Peyer's patch (tissue), 4 donors: Measurements from ENCODE around the gene LDHAL6B. TPM values are rescaled to one million over a fixed set of nuclear protein-coding genes. Genes with fewer than 3 reads are reported as not detected.

ENCODE experiments used
- DNase-seq, 3 donors: peaks; one replicate each; pipeline ENCODE4 v3.0.0-alpha.2; 2017 to 2019
- H3K27ac ChIP-seq, 4 donors: fragments of 200-600 bp; sonication (generic); one replicate each; pipeline ENCODE4 v1.5.1; 2016 to 2019
- H3K27me3 ChIP-seq, 2 donors: fragments of 200-600 bp; sonication (generic); one replicate each; pipeline ENCODE4 v1.5.1; 2019
- H3K36me3 ChIP-seq, 3 donors: fragments of 200-600 bp; sonication (generic); one replicate each; pipeline ENCODE4 v1.5.1; 2016 to 2019
- H3K4me1 ChIP-seq, 4 donors: fragments of 200-600 bp; sonication (generic); one replicate each; pipeline ENCODE4 v1.5.1; 2016 to 2019
- H3K4me3 ChIP-seq, 4 donors: fragments of 200-600 bp; sonication (generic); 1 replicate in 3 of 4; 2 replicates in 1 of 4; pipeline ENCODE4 v1.5.1; 2016 to 2019; ENCODE audit warnings: mild to moderate bottlenecking in 1 of 4
- H3K9me3 ChIP-seq, 4 donors: fragments of 200-600 bp; sonication (generic); one replicate each; pipeline ENCODE4 v1.5.1; 2016 to 2019; ENCODE audit warnings: mild to moderate bottlenecking in 1 of 4
- CTCF ChIP-seq, 6 experiments: fragments of 450-650 bp in 4 of 6; fragments of 200-600 bp in 2 of 6; sonication (generic) in 1 of 6; IDR thresholded peaks; one replicate each; pipeline ENCODE4 v1.5.1; 2017 to 2019; ENCODE audit warnings: antibody characterized with exemption in 6 of 6, mild to moderate bottlenecking in 3 of 6, moderate library complexity in 1 of 6
- POLR2A ChIP-seq, 2 donors: fragments of 450-650 bp; IDR thresholded peaks; one replicate each; pipeline ENCODE4 v1.5.1; 2017; ENCODE audit warnings: antibody characterized with exemption in 2 of 2, mild to moderate bottlenecking in 2 of 2, moderate library complexity in 2 of 2
- total RNA-seq, 4 donors: library from RNA; depleted of rRNA; stranded (reverse); fragments of >200 nt; gene quantifications; one replicate each; pipeline ENCODE4 v1.1.0, GENCODE V29; 2016

The LDHAL6B gene
- total RNA-seq, 4 donors from 2014 or later = not detected

GRCh38 chr15:59221511-59222505, 15.2 kb downstream of the LDHAL6B start:
- Histone ChIP-seq H3K9me3 (no peaks in the 10 kb centered on the region), H3K4me1 (no peaks in the 10 kb centered on the region), H3K27ac (no peak overlapping the region), H3K36me3 (peaks cover 0 to 82% (median 0%) of the 10 kb centered on the region in 3 donors), H3K27me3 (no peaks in the 10 kb centered on the region), H3K4me3 (no peak overlapping the region)
- no peak for TF ChIP-seq CTCF (IDR thresholded peaks at IDR 0.05)
- TF ChIP-seq POLR2A (IDR thresholded peaks at IDR 0.05) = no peak
- DNase-seq = no peak

DNA sequence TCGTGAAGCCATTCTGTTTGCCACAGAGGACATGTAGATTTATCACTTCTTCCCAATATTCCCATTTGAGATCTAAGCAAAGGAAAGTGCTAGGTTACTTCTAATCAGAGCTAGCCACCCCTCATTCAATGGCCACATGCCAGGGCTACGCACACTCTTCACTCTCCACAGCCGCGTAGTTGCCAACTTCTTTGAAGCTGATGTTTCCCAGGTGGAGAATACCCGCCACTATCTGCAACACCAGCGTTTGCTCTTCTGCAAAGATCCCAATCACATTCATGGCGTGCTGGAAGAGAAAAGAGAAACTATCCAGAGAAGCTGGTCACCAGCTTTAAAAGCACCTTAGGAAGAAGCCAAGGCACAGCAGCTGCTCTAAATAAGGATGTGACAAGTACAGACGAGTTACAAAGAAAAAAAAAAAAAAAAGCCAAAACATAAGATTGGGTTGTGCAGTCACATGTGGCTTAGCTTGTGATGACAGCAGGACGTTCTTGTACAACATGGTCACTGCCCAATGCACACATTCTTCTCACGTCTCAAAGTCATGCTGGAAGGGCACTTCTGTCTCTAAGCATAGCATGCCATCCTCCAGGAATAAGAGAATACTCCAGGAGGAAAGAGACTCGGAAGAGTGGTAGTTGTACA, 16.4 kb downstream of the LDHAL6B start:
- Histone ChIP-seq H3K27ac (no peak overlapping the region), H3K9me3 (no peaks in the 10 kb centered on the region), H3K4me3 (no peak overlapping the region), H3K27me3 (no peaks in the 10 kb centered on the region), H3K36me3 (peaks cover 0 to 78% (median 0%) of the 10 kb centered on the region in 3 donors), H3K4me1 (no peaks in the 10 kb centered on the region)
- TF ChIP-seq POLR2A (IDR thresholded peaks at IDR 0.05) = no peak
- no peak for TF ChIP-seq CTCF (IDR thresholded peaks at IDR 0.05)
- DNase-seq = no peak

- Histone ChIP-seq H3K9me3 (no peaks in the 10 kb centered on the region), H3K4me3 (no peak overlapping the region), H3K27ac (no peak overlapping the region), H3K36me3 (peaks cover 0 to 74% (median 0%) of the 10 kb centered on the region in 3 donors), H3K27me3 (no peaks in the 10 kb centered on the region), H3K4me1 (no peaks in the 10 kb centered on the region)
- TF ChIP-seq CTCF (IDR thresholded peaks at IDR 0.05) = no peak
- no peak for TF ChIP-seq POLR2A (IDR thresholded peaks at IDR 0.05)
- DNase-seq = no peak
Observed at GRCh38 chr15:59223736-59224135, 17.1 kb downstream of the LDHAL6B start.

- Histone ChIP-seq H3K9me3 (no peaks in the 10 kb centered on the region), H3K27me3 (no peaks in the 10 kb centered on the region), H3K27ac (no peak overlapping the region), H3K4me3 (no peak overlapping the region), H3K4me1 (no peaks in the 10 kb centered on the region), H3K36me3 (peaks cover 0 to 67% (median 0%) of the 10 kb centered on the region in 3 donors)
- no peak for DNase-seq
- TF ChIP-seq CTCF (IDR thresholded peaks at IDR 0.05) (no peak), POLR2A (IDR thresholded peaks at IDR 0.05) (no peak)
Observed at GRCh38 chr15:59224474-59224873, 17.8 kb downstream of the LDHAL6B start.

DNA sequence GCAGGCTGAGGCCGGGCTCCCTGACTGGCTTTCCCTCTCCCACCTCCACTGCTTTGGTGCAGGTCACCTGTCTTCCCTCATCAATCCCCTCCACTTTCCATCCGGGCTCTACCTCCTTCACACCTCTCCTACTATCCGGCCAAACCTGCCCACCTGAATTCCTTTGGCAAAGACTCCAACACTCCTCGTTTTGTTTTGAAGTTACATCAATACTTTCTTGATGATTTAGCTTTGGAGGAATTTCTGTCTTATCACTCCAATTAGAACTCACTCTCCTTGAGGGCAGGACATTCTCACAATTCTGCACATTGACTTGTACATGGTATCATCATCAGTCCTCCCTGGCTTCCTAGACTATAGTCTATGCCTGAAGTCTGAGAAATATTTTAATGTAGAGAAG, 20.4 kb downstream of the LDHAL6B start:
- DNase-seq = no peak
- no peak overlapping the region for H3K27ac ChIP-seq
- H3K4me1 ChIP-seq = no peaks in the 10 kb centered on the region
- no peak overlapping the region for H3K4me3 ChIP-seq
- TF ChIP-seq POLR2A (IDR thresholded peaks at IDR 0.05) (no peak), CTCF (IDR thresholded peaks at IDR 0.05) (no peak)
- no peaks in the 10 kb centered on the region for H3K27me3 ChIP-seq
- no peaks in the 10 kb centered on the region for H3K9me3 ChIP-seq
- peaks cover 0 to 48% (median 0%) of the 10 kb centered on the region in 3 donors for H3K36me3 ChIP-seq
